D721Med (cell line): Measurements from ENCODE around the gene BLTP2.

Source experiments
- DNase-seq: peaks from one replicate; pipeline ENCODE4 v3.0.0; 2011; ENCODE audit warnings: low spot score; ENCODE audit not compliant: insufficient read length
- FAIRE-seq: peaks from 2 replicates; lab custom pipeline; 2011; peaks lifted over from hg19 to GRCh38; lab: Jason Lieb, UNC
- CTCF ChIP-seq: IDR thresholded peaks from 2 replicates; pipeline ENCODE4 v1.5.1; 2012; ENCODE audit warnings: mild to moderate bottlenecking, control low read depth; ENCODE audit not compliant: insufficient read depth; ENCODE audit errors: missing control alignments

The BLTP2 gene

DNA sequence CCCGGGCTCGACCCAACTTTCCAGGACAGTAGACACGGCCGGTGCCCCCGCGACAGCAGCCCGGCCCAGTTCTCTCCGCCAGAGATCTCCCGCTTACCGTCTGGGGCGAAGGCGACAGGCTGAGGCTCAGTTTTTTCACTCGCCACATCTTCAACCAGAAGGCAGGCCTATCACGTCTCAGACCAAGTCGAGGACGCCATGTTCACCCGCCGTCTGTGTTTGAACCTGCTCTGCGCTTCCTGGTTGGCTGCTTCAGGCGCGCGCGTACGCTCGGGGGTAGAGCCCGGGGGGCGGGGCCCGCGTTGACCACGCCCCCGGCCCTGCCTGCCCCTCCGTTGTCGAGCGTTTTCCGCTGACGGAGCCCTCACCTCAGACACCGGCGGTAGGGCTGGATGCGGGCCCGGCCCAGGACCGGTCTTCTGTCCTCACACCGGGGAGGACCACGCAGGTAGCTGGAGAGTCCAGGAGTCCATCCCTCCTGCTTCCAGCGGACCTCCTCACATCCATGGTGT lies 46.1 kb downstream of the BLTP2 start, which contains the start of gene SPAG5:
SPAG5 (minus strand) TSS at position 227 of the 512 bp plus-strand sequence; CDS start at position 148, 79 bp downstream.
- peak; percentile 93 for DNase-seq
- no peak for FAIRE-seq
- TF ChIP-seq CTCF, result no peak

- DNase-seq, result no peak
- TF ChIP-seq CTCF, result no peak
- no peak for FAIRE-seq
Measured at GRCh38 chr17:28598389-28598788, 46.6 kb downstream of the BLTP2 start.

- no peak for DNase-seq
- no peak for FAIRE-seq
- no peak for TF ChIP-seq CTCF
Measured at GRCh38 chr17:28597606-28598383, 47.2 kb downstream of the BLTP2 start.
